ENCODE measurements around the gene MRC2. TPM values are rescaled to one million over a fixed set of nuclear protein-coding genes. Genes with fewer than 3 reads are reported as not detected.

Gene MRC2, protein sequence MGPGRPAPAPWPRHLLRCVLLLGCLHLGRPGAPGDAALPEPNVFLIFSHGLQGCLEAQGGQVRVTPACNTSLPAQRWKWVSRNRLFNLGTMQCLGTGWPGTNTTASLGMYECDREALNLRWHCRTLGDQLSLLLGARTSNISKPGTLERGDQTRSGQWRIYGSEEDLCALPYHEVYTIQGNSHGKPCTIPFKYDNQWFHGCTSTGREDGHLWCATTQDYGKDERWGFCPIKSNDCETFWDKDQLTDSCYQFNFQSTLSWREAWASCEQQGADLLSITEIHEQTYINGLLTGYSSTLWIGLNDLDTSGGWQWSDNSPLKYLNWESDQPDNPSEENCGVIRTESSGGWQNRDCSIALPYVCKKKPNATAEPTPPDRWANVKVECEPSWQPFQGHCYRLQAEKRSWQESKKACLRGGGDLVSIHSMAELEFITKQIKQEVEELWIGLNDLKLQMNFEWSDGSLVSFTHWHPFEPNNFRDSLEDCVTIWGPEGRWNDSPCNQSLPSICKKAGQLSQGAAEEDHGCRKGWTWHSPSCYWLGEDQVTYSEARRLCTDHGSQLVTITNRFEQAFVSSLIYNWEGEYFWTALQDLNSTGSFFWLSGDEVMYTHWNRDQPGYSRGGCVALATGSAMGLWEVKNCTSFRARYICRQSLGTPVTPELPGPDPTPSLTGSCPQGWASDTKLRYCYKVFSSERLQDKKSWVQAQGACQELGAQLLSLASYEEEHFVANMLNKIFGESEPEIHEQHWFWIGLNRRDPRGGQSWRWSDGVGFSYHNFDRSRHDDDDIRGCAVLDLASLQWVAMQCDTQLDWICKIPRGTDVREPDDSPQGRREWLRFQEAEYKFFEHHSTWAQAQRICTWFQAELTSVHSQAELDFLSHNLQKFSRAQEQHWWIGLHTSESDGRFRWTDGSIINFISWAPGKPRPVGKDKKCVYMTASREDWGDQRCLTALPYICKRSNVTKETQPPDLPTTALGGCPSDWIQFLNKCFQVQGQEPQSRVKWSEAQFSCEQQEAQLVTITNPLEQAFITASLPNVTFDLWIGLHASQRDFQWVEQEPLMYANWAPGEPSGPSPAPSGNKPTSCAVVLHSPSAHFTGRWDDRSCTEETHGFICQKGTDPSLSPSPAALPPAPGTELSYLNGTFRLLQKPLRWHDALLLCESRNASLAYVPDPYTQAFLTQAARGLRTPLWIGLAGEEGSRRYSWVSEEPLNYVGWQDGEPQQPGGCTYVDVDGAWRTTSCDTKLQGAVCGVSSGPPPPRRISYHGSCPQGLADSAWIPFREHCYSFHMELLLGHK (N-terminal part only)
- total RNA-seq (100 to 1,000 TPM in 4 of 7 donors, 10 to 100 TPM in 3; 39.2 to 134 (median 111) TPM), polyA plus RNA-seq (10 to 100 TPM; 12.9 to 74.2 TPM)
- long read RNA-seq, donor 1, full-length matches to known transcripts = 10 of 328 reads
- long read RNA-seq, donor 1, partial matches to known transcripts = 278 of 328 reads
- long read RNA-seq, donor 1, other reads (novel, unspliced or antisense) = 40 of 328 reads
- long read RNA-seq, donor 2, full-length matches to known transcripts = 4 of 47 reads
- long read RNA-seq, donor 2, partial matches to known transcripts = 43 of 47 reads
- long read RNA-seq, donor 2, other reads (novel, unspliced or antisense) = 0 of 47 reads
- long read RNA-seq, donor 3, full-length matches to known transcripts = 80 of 423 reads
- long read RNA-seq, donor 3, partial matches to known transcripts = 287 of 423 reads
- long read RNA-seq, donor 3, other reads (novel, unspliced or antisense) = 56 of 423 reads

DNA sequence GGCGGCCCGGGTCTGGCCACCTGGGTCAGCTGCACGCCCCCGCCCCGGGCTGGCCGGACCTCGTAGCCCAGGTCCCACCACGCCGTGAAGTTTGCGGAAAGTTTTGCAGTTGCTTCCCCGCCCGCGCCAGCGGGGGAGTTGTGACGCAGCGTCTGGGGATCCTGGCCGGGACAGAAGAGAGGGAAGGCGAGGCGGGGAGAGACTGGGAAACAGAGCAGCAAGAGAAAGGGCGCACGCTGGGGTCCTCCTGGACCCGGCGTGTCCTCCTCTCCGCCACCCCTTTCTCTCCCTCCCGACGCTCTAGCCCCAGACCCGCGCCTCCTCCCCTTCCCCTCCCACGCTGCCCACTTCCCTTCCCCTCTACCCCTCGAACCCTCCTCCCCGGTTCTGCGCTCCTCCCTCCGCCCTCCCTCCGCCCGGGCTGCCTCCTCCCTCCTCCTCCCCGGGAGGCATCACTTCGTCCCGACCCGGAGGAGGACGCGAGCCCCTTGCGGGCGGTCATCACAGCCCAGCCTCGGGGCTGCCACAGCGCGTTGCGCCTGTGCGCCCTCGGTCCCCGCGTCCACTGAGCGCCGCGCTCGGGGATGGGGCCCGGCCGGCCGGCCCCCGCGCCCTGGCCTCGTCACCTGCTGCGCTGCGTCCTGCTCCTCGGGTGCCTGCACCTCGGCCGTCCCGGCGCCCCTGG lies at the start of gene MRC2:
MRC2 (plus strand) TSS at position 452 of the 685 bp plus-strand sequence; CDS start at position 585, 133 bp downstream.
- peak within 1 kb of the TSS; percentile 90 to 100 for H3K27ac ChIP-seq
- no peaks in the 10 kb centered on the region for H3K9me3 ChIP-seq
- WGBS, 3 donors = 0 to 2% (median 1%) methylated on average over 41 to 68 of the region's 68 CpGs
- peak within 1 kb of the TSS; percentile 67 for H3K4me3 ChIP-seq
- peak; percentile 82 to 88 (median 87) for DNase-seq
- intact Hi-C loops (cut with DNase I) = no loop called here
- H3K36me3 ChIP-seq = no peaks in the 10 kb centered on the region
- TF ChIP-seq, protein P1, sequence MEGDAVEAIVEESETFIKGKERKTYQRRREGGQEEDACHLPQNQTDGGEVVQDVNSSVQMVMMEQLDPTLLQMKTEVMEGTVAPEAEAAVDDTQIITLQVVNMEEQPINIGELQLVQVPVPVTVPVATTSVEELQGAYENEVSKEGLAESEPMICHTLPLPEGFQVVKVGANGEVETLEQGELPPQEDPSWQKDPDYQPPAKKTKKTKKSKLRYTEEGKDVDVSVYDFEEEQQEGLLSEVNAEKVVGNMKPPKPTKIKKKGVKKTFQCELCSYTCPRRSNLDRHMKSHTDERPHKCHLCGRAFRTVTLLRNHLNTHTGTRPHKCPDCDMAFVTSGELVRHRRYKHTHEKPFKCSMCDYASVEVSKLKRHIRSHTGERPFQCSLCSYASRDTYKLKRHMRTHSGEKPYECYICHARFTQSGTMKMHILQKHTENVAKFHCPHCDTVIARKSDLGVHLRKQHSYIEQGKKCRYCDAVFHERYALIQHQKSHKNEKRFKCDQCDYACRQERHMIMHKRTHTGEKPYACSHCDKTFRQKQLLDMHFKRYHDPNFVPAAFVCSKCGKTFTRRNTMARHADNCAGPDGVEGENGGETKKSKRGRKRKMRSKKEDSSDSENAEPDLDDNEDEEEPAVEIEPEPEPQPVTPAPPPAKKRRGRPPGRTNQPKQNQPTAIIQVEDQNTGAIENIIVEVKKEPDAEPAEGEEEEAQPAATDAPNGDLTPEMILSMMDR (IDR thresholded peaks at IDR 0.05) = no peak
- no peak for TF ChIP-seq EP300 (IDR thresholded peaks at IDR 0.05)
- peak; percentile 38 for TF ChIP-seq POLR2A (IDR thresholded peaks at IDR 0.05)
- H3K4me1 ChIP-seq (ENCODE audit: insufficient read depth) = peaks cover 18% of the 10 kb centered on the region
- H3K27me3 ChIP-seq = no peaks in the 10 kb centered on the region

DNA sequence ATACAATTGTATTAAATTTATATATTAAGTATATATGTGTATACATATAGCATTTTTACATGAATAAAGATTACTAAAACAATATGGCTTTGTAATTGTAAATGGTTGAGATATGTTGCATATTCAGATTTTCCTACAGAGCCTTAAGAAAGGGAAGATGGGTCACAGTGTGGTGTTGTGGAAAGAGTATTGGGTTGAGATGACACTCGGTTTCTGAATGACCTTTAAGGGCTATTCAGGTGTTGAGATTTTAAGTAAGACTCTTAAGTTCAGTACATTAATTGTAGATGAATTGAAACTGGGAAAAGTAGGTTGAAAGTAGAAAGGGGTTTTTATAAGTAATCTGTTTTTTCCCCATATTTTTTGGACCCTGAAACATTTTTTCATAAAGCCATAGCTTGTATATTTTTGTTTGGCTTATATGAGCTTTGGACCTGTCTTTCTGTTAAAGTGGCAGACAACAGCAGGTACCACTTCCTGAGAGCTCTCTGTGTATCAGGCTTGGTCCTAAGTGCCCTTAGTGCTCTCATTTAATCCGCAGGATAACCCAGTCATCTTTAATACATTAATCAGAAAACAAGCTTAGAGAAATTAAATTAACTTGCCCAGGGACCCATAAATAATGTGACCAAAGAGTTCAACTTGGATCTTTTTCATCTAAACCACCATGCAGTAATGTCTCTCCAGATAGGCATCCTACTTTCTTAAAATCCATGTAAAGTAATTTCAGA lies 48.5 kb upstream of the MRC2 start:
- DNase-seq = no peak
- TF ChIP-seq POLR2A (IDR thresholded peaks at IDR 0.05) (no peak), EP300 (IDR thresholded peaks at IDR 0.05) (no peak)
- TF ChIP-seq, protein P1 (IDR thresholded peaks at IDR 0.05) = no peak
- Histone ChIP-seq H3K36me3 (no peaks in the 10 kb centered on the region), H3K27me3 (no peaks in the 10 kb centered on the region), H3K4me3 (no peak overlapping the region), H3K9me3 (no peaks in the 10 kb centered on the region), H3K4me1 (ENCODE audit: insufficient read depth) (no peaks in the 10 kb centered on the region), H3K27ac (no peak overlapping the region)
- intact Hi-C loops (cut with DNase I) = no loop called here
- 88 to 93% (median 90%) methylated on average over 2 of the region's 2 CpGs for WGBS, 3 donors

DNA sequence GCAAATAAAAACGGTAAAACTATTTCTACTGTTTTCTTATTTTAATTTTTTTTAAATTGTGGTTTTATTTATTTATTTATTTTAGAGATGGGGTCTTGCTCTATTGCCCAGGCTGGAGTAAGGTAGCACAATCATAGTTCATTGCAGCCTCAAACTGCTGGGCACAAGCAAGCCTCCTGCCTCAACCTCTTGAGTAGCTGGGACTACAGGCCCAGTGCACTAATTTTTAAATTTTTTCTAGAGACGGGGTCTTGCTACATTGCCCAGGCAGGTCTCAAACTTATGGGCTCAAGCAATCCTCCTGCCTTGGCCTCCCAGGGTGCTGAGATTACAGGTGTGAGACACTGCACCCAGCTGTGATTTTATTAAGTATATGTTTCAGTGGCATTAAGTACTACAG lies 46.5 kb upstream of the MRC2 start:
- TF ChIP-seq POLR2A (IDR thresholded peaks at IDR 0.05) (no peak), EP300 (IDR thresholded peaks at IDR 0.05) (no peak)
- TF ChIP-seq, protein P1 (IDR thresholded peaks at IDR 0.05) = no peak
- WGBS, 3 donors = 80 to 89% (median 86%) methylated on average over 2 of the region's 2 CpGs
- Histone ChIP-seq H3K9me3 (no peaks in the 10 kb centered on the region), H3K27ac (no peak overlapping the region), H3K27me3 (no peaks in the 10 kb centered on the region), H3K4me1 (ENCODE audit: insufficient read depth) (peaks cover 2% of the 10 kb centered on the region), H3K36me3 (no peaks in the 10 kb centered on the region), H3K4me3 (no peak overlapping the region)
- intact Hi-C loops (cut with DNase I) = no loop called here
- no peak for DNase-seq
